Stimulated activated CD8-positive, alpha-beta memory T cell treated with anti-CD3 and anti-CD28 coated beads, Interleukin-12 subunit alpha, Interleukin-12 subunit beta, amount 100 ng/mL, for 24 hours (primary cell): Measurements from ENCODE around the gene RSRP1.
"Not testable (repeated sequence)": the region's sequence is repeated elsewhere in the genome, so short reads cannot be mapped to it uniquely, and the experiment has no call there.

Experiments
- DNase-seq: peaks from one replicate; pipeline ENCODE4 v3.0.0-alpha.2; 2020; ENCODE audit errors: extremely low read depth

Gene RSRP1

GRCh38 chr1:25257196-25257595 lies 9.9 kb upstream of the RSRP1 start:
- no peak for DNase-seq

DNA sequence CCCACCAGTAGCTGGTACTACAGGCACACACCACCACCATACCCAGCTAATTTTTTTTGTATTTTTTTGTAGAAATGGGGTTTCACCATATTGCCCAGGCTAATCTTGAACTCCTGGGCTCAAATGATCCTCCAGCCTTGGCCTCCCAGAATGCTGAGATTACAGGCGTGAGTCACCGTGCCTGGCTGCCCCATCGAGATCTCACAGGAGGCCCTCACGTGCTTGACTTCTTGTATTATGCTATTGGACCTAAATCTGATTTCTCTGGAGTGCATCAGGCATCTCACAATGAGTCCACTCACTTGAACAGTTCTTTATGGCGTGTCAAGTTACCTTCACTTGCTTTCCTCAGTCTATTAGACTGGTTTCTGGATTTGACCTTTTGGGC lies 9.3 kb upstream of the RSRP1 start:
- no peak for DNase-seq

- DNase-seq = no peak
Measured at GRCh38 chr1:25255706-25256577, 8.7 kb upstream of the RSRP1 start.

DNA sequence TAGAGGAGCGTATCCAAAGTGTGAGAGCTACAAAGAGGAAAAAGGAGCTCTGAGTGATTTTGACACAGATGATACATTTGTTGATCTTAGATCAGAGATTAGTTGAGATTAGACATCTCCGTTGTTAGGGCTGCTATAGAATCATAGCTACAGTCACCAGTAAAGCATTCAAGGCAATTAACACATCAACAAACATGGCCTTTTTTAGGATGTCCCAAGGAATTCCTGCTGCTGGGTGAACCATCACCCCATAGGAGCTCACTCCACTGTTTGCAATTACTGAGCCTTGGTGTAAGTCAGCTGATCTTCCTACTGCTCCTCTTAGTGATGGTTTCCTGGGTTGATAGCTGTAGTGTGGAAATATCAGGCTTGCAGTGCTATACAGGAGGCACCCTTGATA lies 6.7 kb upstream of the RSRP1 start:
- no peak for DNase-seq

GRCh38 chr1:25247829-25248754 lies 838 bp upstream of the RSRP1 start:
- no peak for DNase-seq

DNA sequence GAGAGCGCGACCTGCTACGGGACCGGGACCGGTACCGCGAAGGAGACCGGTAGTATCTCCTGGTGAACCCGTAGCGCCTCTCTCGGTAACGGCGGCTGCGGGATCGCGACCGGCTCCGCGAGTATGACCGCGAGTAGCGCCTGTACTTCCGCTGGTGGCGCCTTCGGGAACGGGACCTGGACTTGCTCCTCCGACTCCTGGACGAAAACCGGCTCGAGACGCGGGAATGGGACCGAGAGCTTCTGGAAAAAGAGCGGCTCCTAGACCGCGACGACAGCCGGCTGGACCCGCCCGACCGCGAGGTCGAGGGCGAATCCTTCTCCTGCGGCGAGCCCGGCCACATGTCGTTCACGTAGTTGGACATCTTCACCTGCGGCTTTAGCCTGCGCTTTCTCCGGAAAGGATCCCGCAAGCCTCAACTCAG lies 642 bp downstream of the RSRP1 start:
- DNase-seq = no peak

DNA sequence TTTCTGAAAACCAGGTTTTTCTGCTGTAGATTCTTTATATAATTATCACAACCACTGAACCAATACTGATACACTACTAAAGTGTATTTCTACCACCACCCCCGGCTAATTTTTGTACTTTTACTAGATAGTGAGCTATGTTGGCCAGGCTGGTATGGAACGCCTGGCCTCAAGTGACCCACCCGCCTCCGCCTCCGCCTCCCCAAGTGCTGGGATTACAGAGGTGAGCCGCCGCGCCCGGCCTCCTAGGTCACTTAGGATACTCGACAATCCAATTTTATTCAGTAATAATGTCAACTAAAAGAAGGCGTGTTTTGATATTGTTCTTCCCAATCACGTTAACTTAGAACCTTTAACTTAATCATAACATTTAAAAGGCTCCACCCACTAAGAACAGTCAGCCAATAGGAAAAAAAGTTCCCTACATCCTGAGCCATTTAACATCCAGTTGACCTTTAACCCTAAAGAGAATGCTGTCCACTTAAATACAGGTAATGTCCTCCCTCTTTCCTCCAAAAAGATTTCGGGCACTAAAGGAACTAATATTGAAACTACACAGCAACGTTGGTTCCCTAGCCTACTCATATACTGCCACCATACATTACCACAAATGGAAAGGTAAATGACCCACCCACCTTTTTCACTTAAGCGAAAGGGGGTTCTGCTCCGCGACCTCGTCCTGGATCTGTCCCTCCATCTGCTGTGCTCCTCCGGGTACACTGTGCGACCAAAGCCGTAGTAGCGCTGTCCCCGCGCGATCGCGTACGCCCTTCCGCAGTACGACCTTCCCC lies 1.2 kb downstream of the RSRP1 start:
- DNase-seq = no peak

DNA sequence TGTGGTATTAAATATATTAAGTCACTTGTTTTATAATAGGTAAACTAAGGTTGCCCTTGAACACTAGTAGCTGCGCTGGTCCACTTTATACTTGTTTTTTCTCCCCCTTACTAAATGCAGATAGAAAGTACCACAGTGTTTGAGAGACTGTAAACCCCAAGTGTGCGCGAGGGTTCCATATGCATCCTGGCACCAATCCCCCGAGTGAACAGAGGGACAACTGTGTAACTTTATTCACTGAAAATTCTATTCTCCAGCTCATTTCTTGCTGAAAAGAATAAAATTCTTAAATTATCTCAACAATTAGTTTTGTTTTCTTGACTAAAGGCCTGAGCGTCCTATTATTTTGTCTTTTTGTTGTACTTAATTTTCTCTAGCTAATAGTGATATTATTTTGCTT lies 1.9 kb downstream of the RSRP1 start:
- DNase-seq = no peak

DNA sequence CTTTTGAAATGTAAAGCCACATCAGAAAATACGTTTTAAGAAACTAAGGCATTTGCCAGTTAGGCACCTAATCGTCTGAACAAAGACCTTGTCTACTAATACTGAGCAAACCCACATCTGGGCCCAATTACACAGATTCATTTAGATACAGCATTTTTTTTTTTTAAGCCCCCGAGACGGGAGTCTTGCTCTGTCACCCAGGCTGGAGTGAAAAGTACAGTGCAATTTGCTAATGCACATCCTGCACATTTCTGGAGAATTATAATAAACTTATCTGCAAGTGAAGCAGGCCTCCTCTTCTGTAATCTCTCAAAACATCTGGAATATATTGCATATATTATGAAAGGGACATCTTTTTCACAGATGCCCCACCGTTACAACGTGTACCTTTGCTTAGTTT lies 3.3 kb downstream of the RSRP1 start:
- no peak for DNase-seq

- peak; percentile 84 for DNase-seq
Measured at GRCh38 chr1:25239681-25240541, 7.3 kb downstream of the RSRP1 start.

DNA sequence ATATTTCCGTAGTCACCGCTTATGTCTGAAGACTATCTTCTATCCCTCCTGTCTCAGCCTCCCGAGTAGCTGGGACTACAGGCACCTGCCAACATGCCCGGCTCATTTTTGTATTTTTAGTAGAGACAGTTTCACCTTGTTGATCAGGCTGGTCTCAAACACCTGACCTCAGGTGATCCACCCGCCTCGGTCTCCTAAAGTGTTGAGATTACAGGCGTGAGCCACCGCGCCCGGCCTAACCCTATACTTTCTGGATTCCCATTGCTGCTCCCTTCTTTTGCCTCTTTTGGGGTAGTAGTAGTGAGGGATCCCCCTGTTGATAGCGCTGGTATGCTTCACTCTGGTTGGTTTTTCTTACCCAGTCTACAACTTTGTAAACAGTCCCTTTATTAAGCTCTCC lies 9.2 kb downstream of the RSRP1 start:
- no peak for DNase-seq

DNA sequence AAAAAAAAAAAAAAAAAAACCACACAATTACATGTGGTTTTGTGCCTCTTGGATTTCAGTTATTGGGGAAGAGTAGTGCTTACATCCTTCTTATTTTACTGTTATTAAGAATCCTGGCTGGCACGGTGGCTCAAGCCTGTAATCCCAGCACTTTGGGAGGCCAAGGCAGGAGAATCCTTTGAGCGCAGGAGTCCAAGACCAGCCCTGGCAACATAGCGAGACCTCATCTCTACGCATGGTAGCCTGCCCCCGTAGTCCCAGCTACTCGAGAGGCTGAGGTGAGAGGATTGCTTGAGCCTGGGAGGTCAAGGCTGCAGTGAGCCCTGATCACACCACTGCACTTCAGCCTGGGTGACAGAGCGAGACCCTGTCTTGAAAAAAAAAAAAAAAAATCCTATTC lies 11.0 kb downstream of the RSRP1 start:
- not testable (repeated sequence) for DNase-seq

DNA sequence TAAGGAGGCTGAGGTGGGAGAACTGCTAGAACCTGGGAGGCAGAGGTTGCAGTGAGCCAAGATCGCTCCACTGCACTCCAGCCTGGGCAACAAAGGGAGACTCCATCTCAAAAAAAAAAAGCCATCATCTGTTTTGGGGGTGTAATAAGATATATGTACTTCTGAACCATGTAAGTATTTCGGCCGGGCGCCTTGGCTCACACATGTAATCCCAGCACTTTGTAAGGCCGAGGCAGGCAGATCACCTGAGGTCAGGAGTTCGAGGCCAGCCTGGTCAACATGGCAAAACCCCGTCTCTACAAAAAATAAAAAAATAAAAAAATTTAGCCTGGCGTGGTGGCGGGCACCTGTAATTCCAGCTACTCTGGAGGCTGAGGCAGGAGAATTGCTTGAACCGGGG lies 11.8 kb downstream of the RSRP1 start:
- not testable (repeated sequence) for DNase-seq

DNA sequence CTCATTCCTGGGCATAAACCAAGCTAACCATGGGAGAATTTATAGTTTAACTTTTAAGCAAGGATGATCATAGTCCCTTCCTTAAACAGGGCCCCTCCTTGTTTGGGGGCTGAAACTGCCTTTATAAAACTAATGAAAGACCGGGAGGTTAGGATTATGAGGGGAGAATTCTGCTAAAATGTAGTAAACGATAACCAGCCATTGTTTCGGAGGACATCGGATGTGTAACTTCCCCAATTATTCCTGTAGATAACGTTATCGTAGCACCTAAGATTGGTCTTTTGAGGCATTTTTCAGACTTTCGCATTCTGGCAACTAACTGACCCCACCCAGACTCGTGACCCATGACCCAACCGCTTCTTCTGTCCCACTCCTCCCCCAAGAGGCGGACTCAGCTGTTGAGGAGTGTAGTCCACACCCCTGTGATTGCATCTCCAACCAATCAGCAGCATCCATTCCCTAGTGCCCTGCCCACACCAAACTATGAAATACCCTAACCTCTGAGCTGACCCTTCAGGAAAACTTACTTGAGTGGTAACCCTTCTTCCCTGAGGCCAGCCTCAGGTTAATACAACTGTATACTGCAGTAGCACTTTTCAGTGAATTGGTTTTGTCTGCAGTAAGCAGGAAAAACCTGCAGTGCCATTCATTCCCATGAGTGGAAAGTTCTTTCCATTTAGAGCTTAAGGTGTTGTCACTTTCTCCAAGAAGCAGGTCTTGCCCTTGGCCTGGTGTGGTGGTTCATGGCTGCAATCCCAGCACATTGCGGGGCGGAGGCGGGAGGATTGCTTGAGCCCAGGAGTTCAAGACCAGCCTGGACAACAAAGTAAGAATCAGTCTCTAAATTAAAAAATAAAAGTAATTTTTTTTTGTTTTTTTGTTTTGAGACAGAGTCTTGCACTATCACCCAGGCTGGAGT lies 14.1 kb downstream of the RSRP1 start:
- DNase-seq = no peak

DNA sequence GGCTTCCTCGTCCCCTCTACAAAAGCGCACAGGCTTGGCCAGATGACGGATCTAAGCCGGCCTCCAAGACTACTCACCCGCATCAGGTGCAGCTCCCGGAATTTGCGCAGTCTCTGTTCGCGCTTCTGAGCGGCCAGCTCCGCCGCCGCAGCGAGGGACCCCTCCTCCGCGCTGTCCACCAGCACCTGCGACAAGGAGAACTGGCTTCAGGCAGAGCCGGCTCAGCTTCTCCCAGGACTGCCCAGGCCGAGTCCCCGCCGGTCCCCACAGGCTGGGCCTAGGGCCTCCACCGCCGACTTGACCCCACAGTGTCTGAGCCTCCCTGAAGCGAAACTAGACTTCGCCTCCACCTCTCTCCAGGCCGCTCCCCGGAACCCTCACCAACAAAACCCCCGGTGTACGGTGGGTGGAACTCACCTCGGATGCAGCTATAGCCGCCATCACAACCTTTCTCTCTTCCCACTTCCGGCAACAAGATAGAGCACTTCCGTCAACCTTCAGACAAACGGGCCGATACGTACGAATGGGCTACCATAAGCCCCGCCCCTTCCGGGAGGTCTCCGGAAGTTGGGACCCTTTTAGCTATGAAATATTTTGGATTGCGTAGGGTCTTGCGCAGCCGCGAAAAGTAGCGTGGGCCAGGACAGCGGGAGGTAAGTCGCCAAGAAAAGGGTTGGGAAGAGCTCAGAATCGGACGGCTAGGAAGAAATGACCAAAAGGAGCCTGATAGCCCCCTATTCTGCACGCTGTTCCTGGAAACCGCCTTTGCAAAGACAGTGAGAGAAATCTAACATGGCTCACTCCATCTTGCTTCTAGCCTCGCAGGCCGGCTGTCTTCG lies 15.0 kb downstream of the RSRP1 start, which contains the start of gene SYF2:
Gene SYF2 (minus strand): TSS at position 476 of the 839 bp plus-strand sequence. CDS start 35 bp downstream, at position 441.
- peak; percentile 86 for DNase-seq

DNA sequence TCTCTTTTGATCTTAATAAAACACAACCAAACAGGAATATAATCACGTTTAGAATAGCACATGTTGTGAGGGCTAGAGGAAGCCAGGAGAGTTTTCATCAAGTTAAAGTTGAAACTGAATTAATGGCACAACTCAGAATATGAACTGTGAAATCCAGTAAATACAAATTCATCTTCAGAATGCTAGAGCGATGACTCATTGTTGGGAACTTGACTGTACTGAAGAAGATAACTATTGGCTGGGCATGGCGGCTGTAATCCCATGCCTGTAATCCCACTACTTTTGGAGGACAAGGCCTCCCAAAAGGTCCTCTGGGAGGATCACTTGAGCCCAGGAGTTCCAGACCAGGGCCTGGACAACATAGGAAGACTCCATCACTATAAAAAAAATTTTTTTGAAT lies 23.8 kb downstream of the RSRP1 start:
- no peak for DNase-seq

- no peak for DNase-seq
Measured at GRCh38 chr1:25222606-25223005, 24.6 kb downstream of the RSRP1 start.

GRCh38 chr1:25220666-25221065 lies 26.6 kb downstream of the RSRP1 start:
- DNase-seq = no peak
